Breast epithelium (tissue), 4 donors: ENCODE measurements around the gene EPHA2. TPM values are rescaled to one million over a fixed set of nuclear protein-coding genes. Genes with fewer than 3 reads are reported as not detected.

Experiments used
- DNase-seq, 2 donors: peaks; one replicate each; pipeline ENCODE4 v3.0.0-alpha.2; 2019; ENCODE audit warnings: low spot score in 2 of 2
- H3K27ac ChIP-seq, 2 donors: fragments of 200-600 bp; sonication (generic) in 1 of 2; one replicate each; pipeline ENCODE4 v1.5.1; 2016 to 2019; ENCODE audit warnings: mild to moderate bottlenecking in 1 of 2
- H3K27me3 ChIP-seq, 2 donors: fragments of 200-600 bp; sonication (generic) in 1 of 2; one replicate each; pipeline versions ENCODE4 v1.5.1 to v1.6.0; 2017 to 2019; ENCODE audit warnings: control low read depth in 1 of 2, mild to moderate bottlenecking in 1 of 2
- H3K36me3 ChIP-seq: fragments of 200-600 bp; one replicate; pipeline ENCODE4 v1.5.1; 2019
- H3K4me1 ChIP-seq, 2 donors: fragments of 200-600 bp; sonication (generic); one replicate each; pipeline ENCODE4 v1.5.1; 2016 to 2019; ENCODE audit warnings: control low read depth in 1 of 2
- H3K4me3 ChIP-seq, 3 donors: fragments of 200-600 bp; sonication (generic); 1 replicate in 2 of 3; 2 replicates in 1 of 3; pipeline ENCODE4 v1.5.1; 2016 to 2019; ENCODE audit warnings: mild to moderate bottlenecking in 3 of 3, moderate library complexity in 2 of 3
- H3K9me3 ChIP-seq, 2 donors: fragments of 200-600 bp; sonication (generic) in 1 of 2; one replicate each; pipeline ENCODE4 v1.5.1; 2016 to 2019; ENCODE audit warnings: control low read depth in 1 of 2
- POLR2A ChIP-seq: fragments of 450-650 bp; IDR thresholded peaks from one replicate; pipeline ENCODE4 v1.6.1; 2016; ENCODE audit warnings: antibody characterized with exemption, mild to moderate bottlenecking, moderate library complexity
- POLR2AphosphoS5 ChIP-seq, 3 donors: sonication (generic); formaldehyde crosslinking; IDR thresholded peaks; one replicate each; pipeline ENCODE4 v1.6.1; 2017; ENCODE audit warnings: antibody characterized with exemption in 3 of 3
- intact Hi-C: fragments of 100-400 bp; cut with DNase I; formaldehyde crosslinking; loops from one replicate; pipeline ENCODE4 v1.15.1; 2023; ENCODE audit warnings: low total_unique reads
- total RNA-seq, 3 donors: library from RNA; depleted of rRNA; stranded (reverse); fragments of >200 nt; gene quantifications; one replicate each; pipeline ENCODE4 v1.1.0, GENCODE V29; 2016
- TF ChIP-seq, protein P1 (sequence below), 3 donors: fragments of 450-650 bp; IDR thresholded peaks; one replicate each; pipeline ENCODE4 v1.5.1; 2016 to 2017; ENCODE audit warnings: antibody characterized with exemption in 3 of 3, mild to moderate bottlenecking in 3 of 3, moderate library complexity in 3 of 3

Gene EPHA2
- total RNA-seq, 3 donors from 2014 or later, result 5.8 to 18.4 (median 16.7) TPM

DNA sequence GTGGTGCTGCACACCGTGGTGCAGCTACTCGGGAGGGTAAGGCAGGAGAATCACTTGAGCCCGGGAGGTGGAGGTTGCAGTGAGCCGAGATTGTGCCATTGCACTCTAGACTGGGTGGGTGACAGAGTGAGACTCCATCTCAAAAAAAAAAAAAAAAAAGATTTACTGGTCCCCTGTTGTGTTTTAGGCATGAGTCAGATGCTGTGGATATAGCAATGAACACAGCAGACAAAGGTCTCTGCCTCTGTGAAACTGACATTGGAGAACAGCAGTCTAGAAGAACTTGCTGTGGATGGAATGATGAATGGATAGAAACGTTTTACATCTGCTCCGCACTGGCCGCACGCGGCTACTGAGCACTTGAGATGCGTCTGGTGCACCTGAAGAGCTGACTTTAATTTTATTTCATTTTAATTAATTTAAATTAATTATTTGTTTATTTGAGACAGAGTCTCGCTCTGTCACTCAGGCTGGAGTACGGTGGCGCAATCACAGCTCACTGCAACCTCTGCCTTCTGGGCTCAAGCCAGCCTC lies 24.5 kb upstream of the EPHA2 start:
- H3K27me3 ChIP-seq, result no peaks in the 10 kb centered on the region
- no peaks in the 10 kb centered on the region for H3K36me3 ChIP-seq
- H3K4me1 ChIP-seq, result peaks cover 23 to 41% of the 10 kb centered on the region in 2 donors
- H3K9me3 ChIP-seq, result no peaks in the 10 kb centered on the region
- no peak for DNase-seq
- TF ChIP-seq, protein P1, sequence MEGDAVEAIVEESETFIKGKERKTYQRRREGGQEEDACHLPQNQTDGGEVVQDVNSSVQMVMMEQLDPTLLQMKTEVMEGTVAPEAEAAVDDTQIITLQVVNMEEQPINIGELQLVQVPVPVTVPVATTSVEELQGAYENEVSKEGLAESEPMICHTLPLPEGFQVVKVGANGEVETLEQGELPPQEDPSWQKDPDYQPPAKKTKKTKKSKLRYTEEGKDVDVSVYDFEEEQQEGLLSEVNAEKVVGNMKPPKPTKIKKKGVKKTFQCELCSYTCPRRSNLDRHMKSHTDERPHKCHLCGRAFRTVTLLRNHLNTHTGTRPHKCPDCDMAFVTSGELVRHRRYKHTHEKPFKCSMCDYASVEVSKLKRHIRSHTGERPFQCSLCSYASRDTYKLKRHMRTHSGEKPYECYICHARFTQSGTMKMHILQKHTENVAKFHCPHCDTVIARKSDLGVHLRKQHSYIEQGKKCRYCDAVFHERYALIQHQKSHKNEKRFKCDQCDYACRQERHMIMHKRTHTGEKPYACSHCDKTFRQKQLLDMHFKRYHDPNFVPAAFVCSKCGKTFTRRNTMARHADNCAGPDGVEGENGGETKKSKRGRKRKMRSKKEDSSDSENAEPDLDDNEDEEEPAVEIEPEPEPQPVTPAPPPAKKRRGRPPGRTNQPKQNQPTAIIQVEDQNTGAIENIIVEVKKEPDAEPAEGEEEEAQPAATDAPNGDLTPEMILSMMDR (IDR thresholded peaks at IDR 0.05), result no peak
- TF ChIP-seq POLR2AphosphoS5 (IDR thresholded peaks at IDR 0.05), result no peak
- no peak for TF ChIP-seq POLR2A
- H3K27ac ChIP-seq, result peak overlapping the region; percentile 95 to 97
- no peak overlapping the region for H3K4me3 ChIP-seq
- intact Hi-C loops, result no loop called here

DNA sequence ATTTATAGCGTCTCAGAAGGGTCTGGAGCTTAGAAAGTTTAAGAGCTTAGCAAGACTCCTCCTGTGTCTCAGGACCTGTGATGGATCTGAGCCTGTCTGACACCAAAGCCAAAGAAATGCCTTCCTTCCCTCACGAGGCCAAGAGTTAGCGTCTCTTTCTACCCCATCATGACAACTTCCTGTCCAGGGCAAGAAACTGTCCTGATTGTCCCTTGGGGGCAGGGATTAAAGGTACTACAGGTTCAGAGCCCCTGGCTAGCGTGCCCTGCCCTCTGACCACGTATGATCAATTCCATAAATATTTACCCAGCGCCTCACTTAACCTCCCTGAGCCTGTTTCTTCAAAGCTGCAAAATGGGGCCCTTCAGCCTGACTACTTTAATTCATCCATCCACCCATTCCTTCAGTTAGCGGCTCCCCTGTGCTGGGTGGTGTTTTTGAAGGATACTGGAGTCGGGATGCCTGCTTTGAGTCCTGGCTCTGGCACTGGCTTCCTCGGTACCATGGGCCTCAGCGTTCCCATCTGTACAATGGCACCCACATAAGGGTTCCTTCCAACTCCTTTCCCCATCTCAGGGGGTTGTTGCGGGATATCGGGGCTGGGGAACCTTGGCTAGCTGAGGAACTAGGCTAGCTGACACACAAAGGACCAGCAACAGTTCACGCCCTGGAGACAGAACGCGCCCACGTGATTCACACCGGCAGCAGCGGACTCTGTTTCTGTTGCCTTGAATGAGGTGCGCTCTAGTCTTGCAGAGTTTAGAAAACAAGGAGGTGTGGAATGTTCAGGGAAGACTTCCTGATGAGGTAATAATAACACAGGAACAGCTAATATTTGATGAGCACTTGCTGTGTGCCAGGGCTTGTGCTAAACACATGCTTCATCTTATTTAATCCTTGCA lies 23.0 kb upstream of the EPHA2 start:
- Histone ChIP-seq H3K27ac (peak overlapping the region in 1 of 2 donors; percentile 52), H3K4me1 (peaks cover 24 to 56% of the 10 kb centered on the region in 2 donors), H3K9me3 (no peaks in the 10 kb centered on the region), H3K4me3 (no peak overlapping the region), H3K36me3 (no peaks in the 10 kb centered on the region), H3K27me3 (no peaks in the 10 kb centered on the region)
- intact Hi-C loops, result no loop called here
- no peak for DNase-seq
- TF ChIP-seq POLR2A, result no peak
- TF ChIP-seq, protein P1 (IDR thresholded peaks at IDR 0.05), result no peak
- TF ChIP-seq POLR2AphosphoS5 (IDR thresholded peaks at IDR 0.05), result peak in 1 of 3 donors; percentile 14

DNA sequence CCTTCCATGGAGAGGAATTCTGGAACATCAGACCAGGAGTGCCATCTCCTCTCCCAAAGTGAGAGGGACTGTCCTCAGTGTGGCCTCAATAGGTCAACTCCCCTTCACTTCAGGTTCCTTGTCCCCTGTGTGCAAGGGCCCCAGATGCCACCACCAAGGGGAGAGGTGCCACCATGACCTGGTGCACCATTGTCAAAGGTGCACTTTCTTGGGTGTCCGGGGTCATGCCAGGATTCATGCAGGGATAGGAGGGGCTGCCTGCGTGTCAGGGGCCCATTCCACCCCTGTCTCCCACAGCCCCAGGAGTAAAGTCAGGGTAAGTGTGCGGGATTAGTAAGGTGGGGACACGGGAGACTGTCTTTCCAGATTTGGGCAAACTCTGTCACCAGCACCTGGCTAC lies 21.4 kb upstream of the EPHA2 start:
- intact Hi-C loops, result no loop called here
- TF ChIP-seq POLR2A, result no peak
- H3K27me3 ChIP-seq, result no peaks in the 10 kb centered on the region
- no peak overlapping the region for H3K4me3 ChIP-seq
- H3K9me3 ChIP-seq, result no peaks in the 10 kb centered on the region
- DNase-seq, result no peak
- H3K36me3 ChIP-seq, result no peaks in the 10 kb centered on the region
- peaks cover 24 to 58% of the 10 kb centered on the region in 2 donors for H3K4me1 ChIP-seq
- H3K27ac ChIP-seq, result peak overlapping the region; percentile 95 to 96

DNA sequence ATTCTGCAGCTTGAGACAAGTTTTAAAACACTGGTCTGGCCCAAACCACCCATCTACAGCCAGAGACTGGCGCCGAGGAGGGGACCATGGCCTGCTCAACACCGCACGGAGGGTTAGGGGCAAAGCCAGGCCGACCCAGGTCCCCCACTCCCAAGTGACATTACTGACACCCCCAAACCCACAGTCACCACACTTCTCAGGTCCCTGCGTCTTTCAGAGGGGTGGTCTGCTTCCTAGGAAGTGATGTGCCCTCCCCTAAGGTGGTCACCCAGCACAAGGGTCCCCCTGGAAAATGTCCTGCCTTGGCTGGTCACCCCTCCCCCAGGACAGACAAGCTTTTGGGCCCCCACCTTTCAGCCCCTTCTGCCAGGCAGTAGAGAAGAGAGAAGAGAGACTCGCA lies 20.8 kb upstream of the EPHA2 start:
- H3K27ac ChIP-seq, result peak overlapping the region; percentile 95 to 96
- H3K4me3 ChIP-seq, result no peak overlapping the region
- TF ChIP-seq, protein P1 (IDR thresholded peaks at IDR 0.05), result no peak
- TF ChIP-seq POLR2AphosphoS5 (IDR thresholded peaks at IDR 0.05) (no peak), POLR2A (no peak)
- H3K27me3 ChIP-seq, result no peaks in the 10 kb centered on the region
- no peaks in the 10 kb centered on the region for H3K9me3 ChIP-seq
- intact Hi-C loops, result no loop called here
- DNase-seq, result no peak
- no peaks in the 10 kb centered on the region for H3K36me3 ChIP-seq
- peaks cover 22 to 51% of the 10 kb centered on the region in 2 donors for H3K4me1 ChIP-seq

DNA sequence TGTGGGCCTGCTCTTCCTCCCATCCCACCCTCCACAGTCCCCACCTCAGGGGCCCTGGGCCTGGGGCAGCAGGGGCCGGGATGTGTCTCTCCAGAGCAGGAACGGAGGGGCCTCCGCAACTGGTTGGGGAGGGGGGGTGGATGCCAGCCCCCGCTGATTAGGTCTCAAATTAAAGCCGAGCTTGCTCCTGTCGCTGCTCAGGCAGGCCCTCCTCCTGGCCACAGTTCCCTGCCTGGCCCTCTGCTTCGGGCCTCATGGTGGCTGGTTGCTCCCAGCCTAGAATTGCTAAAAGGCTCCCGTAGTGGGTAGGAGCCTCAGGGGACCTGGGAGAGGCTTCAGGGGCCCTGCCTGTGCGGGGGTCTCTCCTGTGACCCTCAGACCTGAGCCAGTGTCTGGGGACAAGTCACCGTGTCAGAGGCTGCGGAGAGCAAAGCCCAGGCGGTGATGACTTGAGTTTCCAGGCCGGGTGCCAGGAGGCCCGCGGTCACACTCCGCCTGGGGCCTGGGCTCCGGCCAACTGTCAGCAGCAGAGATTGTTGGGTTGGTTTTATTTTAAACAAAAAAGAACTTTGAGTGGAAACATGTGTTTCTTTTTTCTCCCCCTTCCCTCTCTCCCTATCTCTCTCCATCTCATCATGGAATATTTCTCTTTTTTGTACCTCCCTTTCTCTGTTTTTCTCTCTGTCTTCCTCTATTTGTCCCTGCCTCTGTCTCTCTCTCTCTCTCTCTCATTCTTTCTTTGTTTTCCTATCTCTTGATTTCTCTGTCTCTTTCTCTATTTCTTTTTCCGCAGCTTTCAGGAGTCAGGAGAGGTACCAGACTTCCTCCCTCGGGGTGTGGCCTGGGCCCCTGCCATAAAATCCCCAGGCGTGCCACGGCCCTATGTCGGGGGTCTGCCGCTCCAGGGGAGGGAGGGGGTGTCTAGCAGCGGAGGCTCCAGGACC lies 20.0 kb upstream of the EPHA2 start:
- Histone ChIP-seq H3K9me3 (no peaks in the 10 kb centered on the region), H3K27ac (peak overlapping the region; percentile 95 to 96), H3K27me3 (no peaks in the 10 kb centered on the region), H3K36me3 (no peaks in the 10 kb centered on the region), H3K4me3 (no peak overlapping the region), H3K4me1 (peaks cover 16 to 43% of the 10 kb centered on the region in 2 donors)
- peak; percentile 28 to 46 (median 38) for TF ChIP-seq POLR2AphosphoS5 (IDR thresholded peaks at IDR 0.05)
- TF ChIP-seq POLR2A, result no peak
- TF ChIP-seq, protein P1 (IDR thresholded peaks at IDR 0.05), result no peak
- DNase-seq, result peak in 1 of 2 donors; percentile 86
- intact Hi-C loops, result no loop called here
